Activated CD8-positive, alpha-beta memory T cell treated with anti-CD3 and anti-CD28 coated beads for 24 hours (primary cell): ENCODE data around the gene GABBR1.
"Not testable (repeated sequence)": the region's sequence is repeated elsewhere in the genome, so short reads cannot be mapped to it uniquely, and the experiment has no call there.

Experiments
- DNase-seq: peaks from one replicate; pipeline ENCODE4 v3.0.0-alpha.2; 2020

Gene GABBR1

GRCh38 chr6:29632789-29633533 lies at the start of gene GABBR1:
TSS of gene GABBR1 (minus strand) at chr6:29633183. CDS start at chr6:29632385, 798 bp downstream.
- DNase-seq: peak; percentile 84

- DNase-seq: no peak
These were observed 48.8 kb upstream of the GABBR1 start for GRCh38 chr6:29681811-29682210.

GRCh38 chr6:29680904-29681303 lies 47.9 kb upstream of the GABBR1 start, which contains the start of gene ZFP57:
TSS of gene ZFP57 (minus strand) at chr6:29681152. CDS start at chr6:29677003, 4,149 bp downstream.
- no peak for DNase-seq

- DNase-seq: no peak
These were observed 47.4 kb upstream of the GABBR1 start for GRCh38 chr6:29680416-29680815.

- no peak for DNase-seq
These were observed 47.0 kb upstream of the GABBR1 start for GRCh38 chr6:29679962-29680361.

- no peak for DNase-seq
These were observed 45.1 kb upstream of the GABBR1 start for GRCh38 chr6:29678114-29678513.

- DNase-seq: no peak
These were observed 44.1 kb upstream of the GABBR1 start for GRCh38 chr6:29676981-29677601.

GRCh38 chr6:29675561-29675960 lies 42.6 kb upstream of the GABBR1 start:
- DNase-seq: no peak

- DNase-seq: no peak
These were observed 41.0 kb upstream of the GABBR1 start for GRCh38 chr6:29674008-29674407.

GRCh38 chr6:29673161-29673560 lies 40.2 kb upstream of the GABBR1 start:
- no peak for DNase-seq

GRCh38 chr6:29672116-29672515 lies 39.1 kb upstream of the GABBR1 start:
- DNase-seq: not testable (repeated sequence)

GRCh38 chr6:29671026-29671425 lies 38.0 kb upstream of the GABBR1 start:
- DNase-seq: no peak

- no peak for DNase-seq
These were observed 34.2 kb upstream of the GABBR1 start for GRCh38 chr6:29667158-29667557.

- DNase-seq: no peak
These were observed 33.8 kb upstream of the GABBR1 start for GRCh38 chr6:29666826-29667130.

- no peak for DNase-seq
These were observed 33.2 kb upstream of the GABBR1 start for GRCh38 chr6:29665942-29666825.

GRCh38 chr6:29663300-29664042 lies 30.5 kb upstream of the GABBR1 start:
- no peak for DNase-seq

GRCh38 chr6:29661502-29662141 lies 28.6 kb upstream of the GABBR1 start:
- DNase-seq: not testable (repeated sequence)

- DNase-seq: no peak
These were observed 28.1 kb upstream of the GABBR1 start for GRCh38 chr6:29661071-29661470.

- no peak for DNase-seq
These were observed 23.8 kb upstream of the GABBR1 start, which contains the start of gene MOG for GRCh38 chr6:29656798-29657197. TSS of gene MOG (plus strand) at chr6:29657092. CDS start at chr6:29657210, 118 bp downstream.

- DNase-seq: no peak
These were observed 23.2 kb upstream of the GABBR1 start for GRCh38 chr6:29656157-29656556.

GRCh38 chr6:29655658-29656057 lies 22.7 kb upstream of the GABBR1 start:
- DNase-seq: no peak

- DNase-seq: no peak
These were observed 20.6 kb upstream of the GABBR1 start for GRCh38 chr6:29653452-29654038.
